Measurements from ENCODE around the gene KTN1. TPM values are rescaled to one million over a fixed set of nuclear protein-coding genes. Genes with fewer than 3 reads are reported as not detected.

Gene KTN1
- total RNA-seq, 1 experiment from 2014 or later, result 56.9 TPM

GRCh38 chr14:55592436-55592835, 12.4 kb downstream of the KTN1 start:
- Histone ChIP-seq H3K4me3 (no peak overlapping the region), H3K27me3 (no peaks in the 10 kb centered on the region), H3K9me3 (no peaks in the 10 kb centered on the region), H3K36me3 (no peaks in the 10 kb centered on the region; the same call in 1 of the 2 replicates)
- no peak for DNase-seq

- Histone ChIP-seq H3K36me3 (no peaks in the 10 kb centered on the region; the same call in 1 of the 2 replicates), H3K4me3 (no peak overlapping the region), H3K27me3 (no peaks in the 10 kb centered on the region), H3K9me3 (peaks cover under 1% of the 10 kb centered on the region; the same call in 1 of the 2 replicates)
- DNase-seq, result no peak
Observed at GRCh38 chr14:55593698-55594097, 13.7 kb downstream of the KTN1 start.

- no peak for DNase-seq
- Histone ChIP-seq H3K4me3 (no peak overlapping the region), H3K36me3 (no peaks in the 10 kb centered on the region; the same call in 1 of the 2 replicates), H3K27me3 (no peaks in the 10 kb centered on the region), H3K9me3 (peaks cover 3% of the 10 kb centered on the region; the same call in 1 of the 2 replicates)
Observed at GRCh38 chr14:55599250-55599879, 19.4 kb downstream of the KTN1 start.

- Histone ChIP-seq H3K36me3 (no peaks in the 10 kb centered on the region; the same call in 1 of the 2 replicates), H3K4me3 (no peak overlapping the region), H3K27me3 (no peaks in the 10 kb centered on the region), H3K9me3 (peaks cover 3% of the 10 kb centered on the region; the same call in 1 of the 2 replicates)
- no peak for DNase-seq
Observed at GRCh38 chr14:55600784-55601561, 21.0 kb downstream of the KTN1 start.

- H3K27me3 ChIP-seq, result no peaks in the 10 kb centered on the region
- H3K9me3 ChIP-seq, result peaks cover 3% of the 10 kb centered on the region; the same call in 1 of the 2 replicates
- no peak for DNase-seq
- no peaks in the 10 kb centered on the region for H3K36me3 ChIP-seq
- no peak overlapping the region for H3K4me3 ChIP-seq
Observed at GRCh38 chr14:55603401-55603953, 23.5 kb downstream of the KTN1 start.

GRCh38 chr14:55604488-55604887, 24.5 kb downstream of the KTN1 start:
- Histone ChIP-seq H3K4me3 (no peak overlapping the region), H3K36me3 (no peaks in the 10 kb centered on the region), H3K27me3 (no peaks in the 10 kb centered on the region), H3K9me3 (no peaks in the 10 kb centered on the region)
- DNase-seq, result no peak

GRCh38 chr14:55604900-55605418, 25.0 kb downstream of the KTN1 start:
- no peak for DNase-seq
- H3K36me3 ChIP-seq, result no peaks in the 10 kb centered on the region
- no peaks in the 10 kb centered on the region for H3K27me3 ChIP-seq
- no peak overlapping the region for H3K4me3 ChIP-seq
- no peaks in the 10 kb centered on the region for H3K9me3 ChIP-seq

GRCh38 chr14:55605793-55606192, 25.8 kb downstream of the KTN1 start:
- no peaks in the 10 kb centered on the region for H3K27me3 ChIP-seq
- H3K4me3 ChIP-seq, result no peak overlapping the region
- no peaks in the 10 kb centered on the region for H3K36me3 ChIP-seq
- DNase-seq, result no peak
- H3K9me3 ChIP-seq, result no peaks in the 10 kb centered on the region

- no peaks in the 10 kb centered on the region for H3K27me3 ChIP-seq
- no peaks in the 10 kb centered on the region for H3K9me3 ChIP-seq
- no peaks in the 10 kb centered on the region; the same call in 1 of the 2 replicates for H3K36me3 ChIP-seq
- no peak for DNase-seq
- H3K4me3 ChIP-seq, result no peak overlapping the region
Observed at GRCh38 chr14:55607386-55607785, 27.4 kb downstream of the KTN1 start.

GRCh38 chr14:55609681-55610080, 29.7 kb downstream of the KTN1 start:
- no peak for DNase-seq
- Histone ChIP-seq H3K4me3 (no peak overlapping the region), H3K27me3 (no peaks in the 10 kb centered on the region)

GRCh38 chr14:55610713-55611370, 30.8 kb downstream of the KTN1 start:
- no peak overlapping the region for H3K4me3 ChIP-seq
- H3K9me3 ChIP-seq, result no peaks in the 10 kb centered on the region
- no peak for DNase-seq
- no peaks in the 10 kb centered on the region for H3K27me3 ChIP-seq
- no peaks in the 10 kb centered on the region; the same call in 1 of the 2 replicates for H3K36me3 ChIP-seq

More at GRCh38 chr14:55609681-55610080, 29.7 kb downstream of the KTN1 start:
- Histone ChIP-seq H3K36me3 (no peaks in the 10 kb centered on the region; the same call in 1 of the 2 replicates), H3K9me3 (no peaks in the 10 kb centered on the region)

- no peak for DNase-seq
- H3K4me3 ChIP-seq, result no peak overlapping the region
Observed at GRCh38 chr14:55611859-55612258, 31.9 kb downstream of the KTN1 start.

GRCh38 chr14:55614304-55614703, 34.3 kb downstream of the KTN1 start:
- DNase-seq, result no peak
- Histone ChIP-seq H3K36me3 (peaks cover 29% of the 10 kb centered on the region), H3K9me3 (no peaks in the 10 kb centered on the region), H3K27me3 (no peaks in the 10 kb centered on the region), H3K4me3 (no peak overlapping the region)

More at GRCh38 chr14:55611859-55612258, 31.9 kb downstream of the KTN1 start:
- Histone ChIP-seq H3K9me3 (no peaks in the 10 kb centered on the region), H3K27me3 (no peaks in the 10 kb centered on the region), H3K36me3 (peaks cover 6% of the 10 kb centered on the region)

- H3K36me3 ChIP-seq, result peaks cover 50% of the 10 kb centered on the region
- no peak overlapping the region for H3K4me3 ChIP-seq
- H3K27me3 ChIP-seq, result no peaks in the 10 kb centered on the region
- no peak for DNase-seq
- no peaks in the 10 kb centered on the region for H3K9me3 ChIP-seq
Observed at GRCh38 chr14:55620277-55620676, 40.3 kb downstream of the KTN1 start.

GRCh38 chr14:55620981-55621380, 41.0 kb downstream of the KTN1 start:
- Histone ChIP-seq H3K4me3 (no peak overlapping the region), H3K27me3 (no peaks in the 10 kb centered on the region), H3K9me3 (no peaks in the 10 kb centered on the region), H3K36me3 (peaks cover 50% of the 10 kb centered on the region)
- DNase-seq, result no peak

GRCh38 chr14:55621391-55621790, 41.4 kb downstream of the KTN1 start:
- Histone ChIP-seq H3K27me3 (no peaks in the 10 kb centered on the region), H3K36me3 (peaks cover 49% of the 10 kb centered on the region), H3K4me3 (no peak overlapping the region), H3K9me3 (no peaks in the 10 kb centered on the region)
- no peak for DNase-seq

GRCh38 chr14:55624913-55625312, 44.9 kb downstream of the KTN1 start:
- no peaks in the 10 kb centered on the region for H3K27me3 ChIP-seq

More at GRCh38 chr14:55624913-55625312, 44.9 kb downstream of the KTN1 start:
- DNase-seq, result no peak
- Histone ChIP-seq H3K4me3 (no peak overlapping the region), H3K36me3 (peaks cover 28% of the 10 kb centered on the region), H3K9me3 (no peaks in the 10 kb centered on the region)
